ENCODE results near the gene KCTD6.

Gene KCTD6

GRCh38 chr3:58535531-58536500 is 43.9 kb downstream of the KCTD6 start:
- no peak for TF ChIP-seq CREB5 (CRISPR knock-in tag; IDR thresholded peaks at IDR 0.05; ENCODE audit: low read depth)
- TF ChIP-seq ZNF70 (CRISPR knock-in tag; IDR thresholded peaks at IDR 0.05) = no peak
- TF ChIP-seq PPARA (CRISPR knock-in tag; IDR thresholded peaks at IDR 0.05; ENCODE audit: borderline replicate concordance) = no peak
- no peak for TF ChIP-seq TCF4 (CRISPR knock-in tag; IDR thresholded peaks at IDR 0.05; ENCODE audit: borderline replicate concordance)
- no peak for TF ChIP-seq ESRRG (CRISPR knock-in tag; IDR thresholded peaks at IDR 0.05)
- no peak for TF ChIP-seq SNAI2 (CRISPR knock-in tag; IDR thresholded peaks at IDR 0.05)
- ATAC-seq = no peak

GRCh38 chr3:58536501-58537411 is 44.9 kb downstream of the KCTD6 start, which contains the start of gene ACOX2:
Gene ACOX2 (minus strand): TSS chr3:58537190. CDS start chr3:58535106, 2,084 bp downstream.
- no peak for TF ChIP-seq ARNTL (CRISPR knock-in tag; IDR thresholded peaks at IDR 0.05; ENCODE audit: borderline replicate concordance, low read depth)
- TF ChIP-seq CSRNP3 (CRISPR knock-in tag; IDR thresholded peaks at IDR 0.05) = no peak
- TF ChIP-seq BACH2 (CRISPR knock-in tag; IDR thresholded peaks at IDR 0.05; ENCODE audit: borderline replicate concordance) = no peak
- TF ChIP-seq TOX (CRISPR knock-in tag; IDR thresholded peaks at IDR 0.05; ENCODE audit: borderline replicate concordance) = no peak
- TF ChIP-seq TSHZ2 (CRISPR knock-in tag; IDR thresholded peaks at IDR 0.05) = no peak
- no peak for TF ChIP-seq PPARA (CRISPR knock-in tag; IDR thresholded peaks at IDR 0.05; ENCODE audit: borderline replicate concordance)
- no peak for TF ChIP-seq POU6F1 (CRISPR knock-in tag; IDR thresholded peaks at IDR 0.05; ENCODE audit: borderline replicate concordance, low read depth)
- no peak for TF ChIP-seq TCF4 (CRISPR knock-in tag; IDR thresholded peaks at IDR 0.05; ENCODE audit: borderline replicate concordance)
- no peak for TF ChIP-seq OSR1 (CRISPR knock-in tag; IDR thresholded peaks at IDR 0.05)
- no peak for TF ChIP-seq GLIS3 (CRISPR knock-in tag; IDR thresholded peaks at IDR 0.05)
- TF ChIP-seq ISL1 (CRISPR knock-in tag; IDR thresholded peaks at IDR 0.05) = no peak
- TF ChIP-seq ZFP3 (CRISPR knock-in tag; IDR thresholded peaks at IDR 0.05) = no peak
- TF ChIP-seq CSDC2 (CRISPR knock-in tag; IDR thresholded peaks at IDR 0.05) = no peak
- TF ChIP-seq PATZ1 (CRISPR knock-in tag; IDR thresholded peaks at IDR 0.05; ENCODE audit: borderline replicate concordance) = no peak
- TF ChIP-seq ZNF8 (CRISPR knock-in tag; IDR thresholded peaks at IDR 0.05) = no peak
- TF ChIP-seq ZNF565 (CRISPR knock-in tag; conservative IDR thresholded peaks at IDR 0.05; ENCODE audit: low read depth) = no peak
- TF ChIP-seq ZFP30 (CRISPR knock-in tag; IDR thresholded peaks at IDR 0.05) = no peak
- peak; percentile 59; the same call in 2 of the 3 replicates for ATAC-seq
